ENCODE results near the gene WAPL. TPM values are rescaled to one million over a fixed set of nuclear protein-coding genes. Genes with fewer than 3 reads are reported as not detected.

WAPL gene
- total RNA-seq, 1 experiment from 2014 or later = 49.4 TPM

DNA sequence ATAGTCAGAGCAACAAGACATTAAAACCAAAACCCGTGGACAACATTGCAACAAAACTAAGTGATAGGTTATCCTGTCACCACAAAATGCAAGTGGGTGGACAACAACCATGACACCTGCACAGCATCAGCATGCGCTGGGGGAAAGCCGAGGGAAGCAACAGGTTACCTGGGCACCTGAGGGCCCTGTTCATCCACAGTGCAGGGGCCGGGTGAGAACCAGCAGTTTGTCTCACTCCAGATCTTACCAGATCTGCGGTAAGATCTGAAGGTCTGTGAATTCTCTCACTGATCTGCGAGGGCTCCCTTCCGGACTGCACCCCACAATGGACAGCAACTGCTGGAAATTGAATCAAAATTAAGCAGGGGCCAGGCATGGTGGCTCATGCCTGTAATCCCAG is 124.5 kb downstream of the WAPL start:
- Histone ChIP-seq H3K27me3 (replicated peaks; ENCODE audit: insufficient read depth, low read depth, low read length, poor library complexity) (peaks cover 18% of the 10 kb centered on the region), H3K4me1 (ENCODE audit: insufficient read depth, low read length, poor library complexity, severe bottlenecking) (peaks cover 14% of the 10 kb centered on the region), H3K9me3 (ENCODE audit: low read depth, low read length, poor library complexity, severe bottlenecking) (no peaks in the 10 kb centered on the region), H3K36me3 (ENCODE audit: insufficient read depth, low read length, poor library complexity, severe bottlenecking) (no peaks in the 10 kb centered on the region), H3K4me3 (ENCODE audit: low read depth, low read length, poor library complexity, severe bottlenecking) (no peak overlapping the region), H3K27ac (ENCODE audit: low read depth, low read length, poor library complexity, severe bottlenecking) (no peak overlapping the region)
- intact Hi-C loops (cut with micrococcal nuclease; ENCODE audit: unreplicated experiment) = no loop called here
- POLR2A ChIA-PET (ENCODE audit: low non-redundant PET) = no interaction called here
- no TSS peak for BruUV-seq (replicated peaks)
- TF ChIP-seq EZH2 (IDR thresholded peaks at IDR 0.05; ENCODE audit: borderline replicate concordance, low read depth, low read length, poor library complexity, severe bottlenecking) (no peak), CTCF (conservative IDR thresholded peaks at IDR 0.05; ENCODE audit: low read depth, low read length) (no peak)
- CTCF ChIA-PET = no interaction called here
- DNase-seq (ENCODE audit: low spot score) = no peak

DNA sequence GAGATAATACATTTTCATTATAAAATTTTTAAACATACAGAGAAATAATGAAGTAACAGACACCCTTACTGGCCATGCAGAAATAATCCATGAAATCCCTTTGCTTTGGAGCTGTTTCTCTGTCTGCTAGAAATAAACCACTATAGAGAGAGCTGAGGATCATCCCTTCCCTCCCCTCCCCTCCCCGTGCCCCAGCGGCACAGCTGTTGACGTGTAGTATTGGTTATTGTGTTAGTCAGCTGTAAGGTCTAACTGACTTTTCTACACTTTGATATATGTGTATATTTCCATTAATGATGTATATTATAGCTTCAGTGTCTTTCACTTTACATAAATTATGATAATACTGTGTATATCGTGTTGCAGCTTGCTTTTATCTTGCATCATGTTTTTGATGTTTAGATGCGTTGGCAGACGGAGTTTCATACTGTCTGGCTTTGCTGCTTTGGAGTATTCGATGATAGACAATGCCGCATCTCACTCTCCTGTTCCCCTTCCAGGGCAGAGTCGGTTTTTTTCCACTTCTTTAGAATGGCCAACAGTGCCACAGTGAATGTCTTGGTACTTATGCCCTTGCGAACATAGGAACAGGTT is 127.6 kb downstream of the WAPL start:
- POLR2A ChIA-PET (ENCODE audit: low non-redundant PET) = no interaction called here

GRCh38 chr10:86393362-86393761 is 128.2 kb downstream of the WAPL start:
- no peaks in the 10 kb centered on the region for H3K4me1 ChIP-seq (ENCODE audit: insufficient read depth, low read length, poor library complexity, severe bottlenecking)
- no peaks in the 10 kb centered on the region for H3K9me3 ChIP-seq (ENCODE audit: low read depth, low read length, poor library complexity, severe bottlenecking)
- no peak for DNase-seq (ENCODE audit: low spot score)
- ChIA-PET CTCF (no interaction called here), POLR2A (ENCODE audit: low non-redundant PET) (interaction anchor here (0.5 to 0.6 kb wide), 2 partner anchors 37 to 695 kb away, joined by 5 to 6 read pairs; no protein-coding TSS in a partner anchor)
- H3K27ac ChIP-seq (ENCODE audit: low read depth, low read length, poor library complexity, severe bottlenecking) = no peak overlapping the region
- no peak for TF ChIP-seq CTCF (conservative IDR thresholded peaks at IDR 0.05; ENCODE audit: low read depth, low read length)
- TF ChIP-seq EZH2 (IDR thresholded peaks at IDR 0.05; ENCODE audit: borderline replicate concordance, low read depth, low read length, poor library complexity, severe bottlenecking) = no peak
- no peaks in the 10 kb centered on the region for H3K27me3 ChIP-seq (replicated peaks; ENCODE audit: insufficient read depth, low read depth, low read length, poor library complexity)
- no peak overlapping the region for H3K4me3 ChIP-seq (ENCODE audit: low read depth, low read length, poor library complexity, severe bottlenecking)
- H3K36me3 ChIP-seq (ENCODE audit: insufficient read depth, low read length, poor library complexity, severe bottlenecking) = no peaks in the 10 kb centered on the region
- intact Hi-C loops (cut with micrococcal nuclease; ENCODE audit: unreplicated experiment) = no loop called here
- no TSS peak for BruUV-seq (replicated peaks)

More for the DNA sequence above, 127.6 kb downstream of the WAPL start:
- no peak for DNase-seq (ENCODE audit: low spot score)
- no peaks in the 10 kb centered on the region for H3K4me1 ChIP-seq (ENCODE audit: insufficient read depth, low read length, poor library complexity, severe bottlenecking)
- CTCF ChIA-PET = no interaction called here
- no peak overlapping the region for H3K27ac ChIP-seq (ENCODE audit: low read depth, low read length, poor library complexity, severe bottlenecking)
- no peaks in the 10 kb centered on the region for H3K36me3 ChIP-seq (ENCODE audit: insufficient read depth, low read length, poor library complexity, severe bottlenecking)
- BruUV-seq (replicated peaks) = no TSS peak
- H3K9me3 ChIP-seq (ENCODE audit: low read depth, low read length, poor library complexity, severe bottlenecking) = no peaks in the 10 kb centered on the region
- intact Hi-C loops (cut with micrococcal nuclease; ENCODE audit: unreplicated experiment) = no loop called here
- TF ChIP-seq EZH2 (IDR thresholded peaks at IDR 0.05; ENCODE audit: borderline replicate concordance, low read depth, low read length, poor library complexity, severe bottlenecking) (no peak), CTCF (conservative IDR thresholded peaks at IDR 0.05; ENCODE audit: low read depth, low read length) (no peak)
- no peaks in the 10 kb centered on the region for H3K27me3 ChIP-seq (replicated peaks; ENCODE audit: insufficient read depth, low read depth, low read length, poor library complexity)
- no peak overlapping the region for H3K4me3 ChIP-seq (ENCODE audit: low read depth, low read length, poor library complexity, severe bottlenecking)
